AG09319 (cell line): ENCODE data around the gene PSMB8.

ENCODE experiments used
- DNase-seq: peaks from one replicate; pipeline ENCODE4 v3.0.0-alpha.2; 2010; ENCODE audit warnings: low read depth; ENCODE audit errors: extremely low read depth
- CTCF ChIP-seq: IDR thresholded peaks from 2 replicates; pipeline ENCODE4 v1.5.1; 2011; ENCODE audit warnings: low read depth, mild to moderate bottlenecking, inconsistent platforms, low read length, moderate library complexity

Gene PSMB8

DNA sequence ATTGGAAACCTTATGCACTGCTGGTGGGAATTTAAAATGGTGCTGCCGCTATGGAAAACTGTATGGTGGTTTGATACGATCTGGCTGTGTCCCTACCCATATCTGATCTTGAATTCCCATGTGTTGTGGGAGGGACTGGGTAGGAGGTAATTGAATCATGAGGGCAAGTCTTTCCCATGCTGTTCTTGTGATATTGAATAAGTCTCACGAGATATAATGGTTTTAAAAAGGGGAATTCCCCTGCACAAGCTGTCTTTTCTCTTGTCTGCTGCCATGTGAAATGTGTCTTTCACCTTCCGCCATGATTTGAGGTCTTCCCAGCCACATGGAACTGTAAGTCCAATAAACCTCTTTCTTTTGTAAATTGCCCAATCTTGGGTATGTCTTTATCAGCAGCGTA, 10.2 kb downstream of the PSMB8 start:
- TF ChIP-seq CTCF = no peak
- no peak for DNase-seq

DNA sequence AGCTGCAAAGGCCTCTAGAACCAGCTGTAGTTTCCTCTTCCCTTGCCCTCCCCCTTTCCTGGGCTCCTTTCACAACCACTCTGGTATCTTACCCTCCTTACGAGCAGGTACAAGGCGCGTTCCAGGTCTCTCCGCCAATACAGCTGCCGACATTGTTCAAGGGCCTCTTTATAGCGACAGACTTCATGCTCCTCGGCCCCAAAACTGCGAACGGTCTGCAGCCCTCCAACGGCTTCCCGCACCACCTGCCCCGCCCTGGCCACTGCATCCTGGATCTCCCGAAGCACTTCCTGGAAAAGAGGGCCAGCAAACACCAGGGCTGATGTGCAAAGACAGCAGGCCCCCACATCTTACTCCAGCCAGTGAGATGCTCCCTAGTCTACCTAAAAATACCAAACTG, 11.3 kb downstream of the PSMB8 start:
- no peak for TF ChIP-seq CTCF
- DNase-seq = no peak

DNA sequence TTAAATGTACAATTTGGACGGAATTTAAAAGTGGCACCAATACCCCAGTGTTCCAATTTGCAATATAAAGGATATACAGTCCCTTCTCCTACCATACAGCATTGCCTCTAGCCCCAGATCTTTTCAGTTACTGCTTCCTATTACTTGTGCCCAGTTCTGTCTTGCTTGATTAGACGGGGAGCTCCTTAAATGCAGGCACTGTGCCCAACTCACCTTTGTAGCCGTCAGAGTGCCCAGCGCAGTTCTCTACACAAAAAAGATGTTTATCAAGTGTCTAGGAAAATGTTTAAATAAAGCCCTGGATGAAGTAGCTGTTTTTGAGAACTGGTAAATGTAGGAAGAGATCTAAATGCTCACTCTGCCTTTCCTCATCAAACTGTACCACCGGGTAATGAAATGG, 12.9 kb downstream of the PSMB8 start:
- no peak for TF ChIP-seq CTCF
- DNase-seq = no peak

- no peak for TF ChIP-seq CTCF
- DNase-seq = no peak
Measured at GRCh38 chr6:32830017-32830416, 13.8 kb downstream of the PSMB8 start.

GRCh38 chr6:32829495-32829894, 14.4 kb downstream of the PSMB8 start:
- no peak for TF ChIP-seq CTCF
- DNase-seq = no peak

GRCh38 chr6:32827025-32827424, 16.8 kb downstream of the PSMB8 start:
- TF ChIP-seq CTCF = no peak
- DNase-seq = no peak

DNA sequence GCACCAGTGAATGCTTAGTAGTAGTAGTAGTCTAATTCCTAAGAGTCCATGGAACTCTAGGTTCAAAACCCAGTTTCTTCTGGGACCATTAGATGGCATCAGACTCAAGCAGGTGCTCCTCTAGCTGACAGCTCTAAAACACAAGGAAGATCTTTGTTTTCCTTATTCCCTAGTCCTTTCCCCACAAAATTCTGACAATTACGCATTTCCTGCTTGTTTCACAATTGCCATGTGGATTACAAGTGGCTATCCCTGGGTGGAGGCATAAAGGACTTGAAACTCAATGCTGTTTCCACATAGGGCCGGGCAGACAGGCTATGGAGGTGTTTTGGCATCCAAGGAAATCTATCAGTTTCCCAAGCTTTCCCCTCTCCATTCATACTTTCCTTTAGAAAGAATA, 17.9 kb downstream of the PSMB8 start:
- peak; percentile 45 for TF ChIP-seq CTCF
- DNase-seq = peak; percentile 44
